Measurements from ENCODE around the gene CDH4.

CDH4 gene

DNA sequence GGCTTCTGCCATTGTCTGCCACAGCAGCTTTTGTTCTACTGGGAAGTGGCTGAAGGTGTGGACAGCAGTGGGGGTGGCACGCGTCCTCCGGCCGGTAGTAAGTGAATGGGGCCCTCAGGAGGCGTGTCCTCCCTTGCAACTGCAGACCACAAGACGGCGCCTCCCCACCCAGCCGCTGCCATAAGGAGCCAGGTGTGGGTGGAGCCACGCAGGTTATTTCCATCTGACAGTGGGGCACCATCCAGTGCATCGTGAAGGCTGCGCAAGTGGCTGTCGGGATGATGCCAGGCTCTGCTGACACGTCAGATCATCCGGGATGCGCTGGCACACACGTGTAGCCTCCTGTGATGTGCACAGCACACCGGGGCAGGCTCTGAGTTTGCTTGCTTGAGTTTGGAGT is 379.7 kb downstream of the CDH4 start:
- Mint-ChIP-seq H3K27me3 (no peaks in the 10 kb centered on the region), H3K4me1 (no peaks in the 10 kb centered on the region)
- DNase-seq (ENCODE audit: low spot score in 2 of 2), result no peak

DNA sequence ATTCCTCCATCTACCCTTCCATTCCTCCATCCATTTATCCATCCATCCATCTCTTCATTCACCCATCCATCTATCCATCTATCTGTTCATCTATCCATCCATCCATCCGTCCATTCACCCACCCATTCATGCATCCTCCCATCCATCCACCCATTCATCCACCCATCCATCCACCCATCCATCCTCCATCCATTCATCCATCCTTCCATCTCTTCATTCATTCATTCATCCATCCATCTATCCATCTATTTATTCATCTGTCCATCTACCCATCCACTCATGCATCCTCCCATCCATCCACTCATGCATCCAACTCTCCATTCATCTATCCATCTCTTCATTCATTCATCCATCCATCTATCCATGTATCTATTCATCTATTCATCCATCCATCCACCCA is 380.9 kb downstream of the CDH4 start:
- Mint-ChIP-seq H3K27ac (ENCODE audit: low read depth) (no peak overlapping the region), H3K27me3 (no peaks in the 10 kb centered on the region), H3K4me1 (no peaks in the 10 kb centered on the region), H3K4me3 (no peak overlapping the region), H3K9me3 (no peaks in the 10 kb centered on the region), H3K36me3 (ENCODE audit: insufficient read depth) (no peaks in the 10 kb centered on the region)
- no peak for ATAC-seq (replicated peaks; ENCODE audit: extremely low read depth, poor library complexity, severe bottlenecking)
- no peak for DNase-seq (ENCODE audit: low spot score in 2 of 2)

More for the DNA sequence above, 379.7 kb downstream of the CDH4 start:
- ATAC-seq (replicated peaks; ENCODE audit: extremely low read depth, poor library complexity, severe bottlenecking), result no peak
- Mint-ChIP-seq H3K9me3 (no peaks in the 10 kb centered on the region), H3K27ac (ENCODE audit: low read depth) (no peak overlapping the region), H3K4me3 (no peak overlapping the region), H3K36me3 (ENCODE audit: insufficient read depth) (no peaks in the 10 kb centered on the region)

DNA sequence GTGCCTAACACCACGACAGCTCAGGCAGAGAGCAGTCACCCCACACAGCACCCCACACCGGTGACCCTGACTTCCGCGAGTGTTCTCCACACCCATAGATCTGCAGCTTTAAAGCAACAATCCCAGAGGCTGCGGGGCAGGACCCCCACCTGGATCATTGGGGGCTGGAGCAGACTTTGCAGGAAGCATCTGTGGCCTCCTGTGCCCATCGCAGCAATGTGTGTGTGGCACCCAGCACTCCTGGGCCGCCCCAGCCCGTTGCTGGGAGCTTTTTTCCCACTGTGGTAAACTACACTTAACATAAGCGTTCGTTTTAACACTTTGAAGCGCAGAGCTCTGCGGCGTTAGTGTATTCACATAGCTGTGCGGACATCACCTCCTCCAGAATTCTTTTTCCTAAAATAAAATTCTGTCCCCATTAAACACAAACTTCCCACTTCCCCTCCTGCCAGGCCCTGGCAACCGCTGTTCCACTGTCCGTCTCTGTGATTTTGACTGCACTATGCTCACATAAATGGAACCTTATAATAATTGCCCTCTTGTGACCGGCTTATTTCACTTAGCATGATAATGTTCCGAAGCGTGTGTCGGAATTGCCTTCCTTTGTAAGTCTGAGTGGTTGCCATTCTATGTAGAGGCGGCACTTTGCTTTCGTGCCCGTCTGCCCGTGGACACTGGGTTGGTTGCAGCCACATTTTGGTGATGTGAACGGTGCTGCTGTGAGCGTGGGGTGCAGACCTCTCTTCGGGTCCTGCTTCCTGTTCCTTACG is 382.5 kb downstream of the CDH4 start:
- DNase-seq (ENCODE audit: low spot score in 2 of 2), result no peak
- no peak for ATAC-seq (replicated peaks; ENCODE audit: extremely low read depth, poor library complexity, severe bottlenecking)
- H3K27ac Mint-ChIP-seq (ENCODE audit: low read depth), result no peak overlapping the region
- no peaks in the 10 kb centered on the region for H3K36me3 Mint-ChIP-seq (ENCODE audit: insufficient read depth)
- no peaks in the 10 kb centered on the region for H3K4me1 Mint-ChIP-seq
- no peaks in the 10 kb centered on the region for H3K27me3 Mint-ChIP-seq
- no peaks in the 10 kb centered on the region for H3K9me3 Mint-ChIP-seq
- H3K4me3 Mint-ChIP-seq, result no peak overlapping the region

GRCh38 chr20:61635721-61636455 is 383.8 kb downstream of the CDH4 start:
- no peak overlapping the region for H3K4me3 Mint-ChIP-seq
- no peaks in the 10 kb centered on the region for H3K4me1 Mint-ChIP-seq
- H3K27ac Mint-ChIP-seq (ENCODE audit: low read depth), result no peak overlapping the region
- ATAC-seq (replicated peaks; ENCODE audit: extremely low read depth, poor library complexity, severe bottlenecking), result no peak
- no peak for DNase-seq (ENCODE audit: low spot score in 2 of 2)
- H3K27me3 Mint-ChIP-seq, result peaks cover 10% of the 10 kb centered on the region
- H3K36me3 Mint-ChIP-seq (ENCODE audit: insufficient read depth), result no peaks in the 10 kb centered on the region
- H3K9me3 Mint-ChIP-seq, result no peaks in the 10 kb centered on the region

GRCh38 chr20:61636531-61637116 is 384.6 kb downstream of the CDH4 start:
- ATAC-seq (replicated peaks; ENCODE audit: extremely low read depth, poor library complexity, severe bottlenecking) (no peak), DNase-seq (ENCODE audit: low spot score in 2 of 2) (no peak)
- Mint-ChIP-seq H3K27me3 (peaks cover 10% of the 10 kb centered on the region), H3K4me1 (no peaks in the 10 kb centered on the region), H3K4me3 (no peak overlapping the region), H3K9me3 (no peaks in the 10 kb centered on the region), H3K36me3 (ENCODE audit: insufficient read depth) (no peaks in the 10 kb centered on the region), H3K27ac (ENCODE audit: low read depth) (no peak overlapping the region)

GRCh38 chr20:61638802-61639585 is 386.9 kb downstream of the CDH4 start:
- Mint-ChIP-seq H3K27me3 (peaks cover 10% of the 10 kb centered on the region), H3K4me1 (no peaks in the 10 kb centered on the region), H3K9me3 (no peaks in the 10 kb centered on the region), H3K36me3 (ENCODE audit: insufficient read depth) (no peaks in the 10 kb centered on the region), H3K27ac (ENCODE audit: low read depth) (no peak overlapping the region), H3K4me3 (no peak overlapping the region)
- DNase-seq (ENCODE audit: low spot score in 2 of 2) (no peak), ATAC-seq (replicated peaks; ENCODE audit: extremely low read depth, poor library complexity, severe bottlenecking) (no peak)

GRCh38 chr20:61640131-61640870 is 388.2 kb downstream of the CDH4 start:
- Mint-ChIP-seq H3K9me3 (no peaks in the 10 kb centered on the region), H3K4me3 (no peak overlapping the region), H3K27ac (ENCODE audit: low read depth) (no peak overlapping the region), H3K4me1 (no peaks in the 10 kb centered on the region), H3K36me3 (ENCODE audit: insufficient read depth) (no peaks in the 10 kb centered on the region), H3K27me3 (peaks cover 10% of the 10 kb centered on the region)
- ATAC-seq (replicated peaks; ENCODE audit: extremely low read depth, poor library complexity, severe bottlenecking) (no peak), DNase-seq (ENCODE audit: low spot score in 2 of 2) (no peak)

GRCh38 chr20:61640871-61641245 is 388.8 kb downstream of the CDH4 start:
- H3K4me1 Mint-ChIP-seq, result no peaks in the 10 kb centered on the region
- DNase-seq (ENCODE audit: low spot score in 2 of 2) (no peak), ATAC-seq (replicated peaks; ENCODE audit: extremely low read depth, poor library complexity, severe bottlenecking) (no peak)
- H3K9me3 Mint-ChIP-seq, result no peaks in the 10 kb centered on the region
- peaks cover 10% of the 10 kb centered on the region for H3K27me3 Mint-ChIP-seq
- no peak overlapping the region for H3K4me3 Mint-ChIP-seq
- no peak overlapping the region for H3K27ac Mint-ChIP-seq (ENCODE audit: low read depth)
- no peaks in the 10 kb centered on the region for H3K36me3 Mint-ChIP-seq (ENCODE audit: insufficient read depth)

DNA sequence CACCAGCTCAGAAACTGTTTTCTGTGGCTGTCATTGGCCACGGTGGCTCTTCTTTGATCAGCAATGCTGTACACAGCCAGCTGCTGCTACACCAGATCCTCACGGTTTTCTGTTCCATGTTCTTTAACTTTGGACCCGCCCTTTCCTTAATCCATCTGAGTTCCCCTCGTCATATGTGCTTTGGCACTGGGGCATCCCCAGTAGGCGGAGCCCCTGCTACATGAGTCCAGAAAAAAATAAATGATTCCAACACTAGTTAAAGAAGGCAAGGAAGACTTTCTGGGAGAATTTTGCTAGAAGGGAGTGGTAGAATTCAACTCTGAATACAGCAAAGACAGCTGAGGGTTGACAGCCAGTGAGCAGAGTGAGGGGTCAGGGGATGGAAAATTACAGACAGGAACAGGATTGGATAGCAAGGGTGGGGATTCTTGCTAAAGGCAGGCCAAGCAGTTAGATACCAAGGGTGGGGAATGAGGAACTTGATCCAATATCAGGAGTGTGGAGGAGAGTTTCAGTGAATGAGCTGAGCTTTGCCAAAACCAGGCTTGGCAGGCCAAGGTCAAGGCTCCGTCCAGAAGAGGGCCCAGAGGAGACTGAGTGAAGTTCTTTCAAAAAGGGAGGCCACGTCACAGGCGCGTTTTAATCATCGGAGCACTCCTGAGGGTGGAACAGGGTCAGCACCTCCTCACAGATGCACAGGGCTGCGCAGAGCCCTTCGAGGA is 391.8 kb downstream of the CDH4 start:
- no peaks in the 10 kb centered on the region for H3K4me1 Mint-ChIP-seq
- H3K9me3 Mint-ChIP-seq, result no peaks in the 10 kb centered on the region
- H3K36me3 Mint-ChIP-seq (ENCODE audit: insufficient read depth), result no peaks in the 10 kb centered on the region
- ATAC-seq (replicated peaks; ENCODE audit: extremely low read depth, poor library complexity, severe bottlenecking) (no peak), DNase-seq (ENCODE audit: low spot score in 2 of 2) (no peak)
- no peak overlapping the region for H3K27ac Mint-ChIP-seq (ENCODE audit: low read depth)
- no peak overlapping the region for H3K4me3 Mint-ChIP-seq
- peaks cover 10% of the 10 kb centered on the region for H3K27me3 Mint-ChIP-seq

- Mint-ChIP-seq H3K27me3 (peaks cover 10% of the 10 kb centered on the region), H3K27ac (ENCODE audit: low read depth) (no peak overlapping the region), H3K9me3 (no peaks in the 10 kb centered on the region), H3K4me1 (no peaks in the 10 kb centered on the region), H3K4me3 (no peak overlapping the region), H3K36me3 (ENCODE audit: insufficient read depth) (no peaks in the 10 kb centered on the region)
- no peak for DNase-seq (ENCODE audit: low spot score in 2 of 2)
- ATAC-seq (replicated peaks; ENCODE audit: extremely low read depth, poor library complexity, severe bottlenecking), result no peak
Measured at GRCh38 chr20:61644378-61645076, 392.5 kb downstream of the CDH4 start.

DNA sequence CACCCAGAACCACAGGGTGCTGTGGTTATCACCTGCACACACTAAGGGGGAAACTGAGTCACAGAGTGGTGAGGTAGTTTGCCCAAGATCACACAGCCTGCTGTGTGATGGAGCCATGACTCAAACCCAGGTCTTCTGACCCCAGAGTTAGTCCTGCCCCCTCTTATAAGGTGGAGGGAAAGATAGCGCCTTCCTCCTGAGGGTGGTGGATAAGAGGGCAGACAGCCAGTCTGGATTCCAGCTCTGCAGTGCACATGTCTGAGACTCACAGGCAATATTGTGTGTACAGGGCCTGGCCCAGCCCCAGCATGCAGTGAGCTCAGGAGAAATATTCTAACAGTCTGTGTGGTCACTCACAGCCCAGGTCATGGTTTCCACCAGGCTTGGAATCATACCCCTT is 393.7 kb downstream of the CDH4 start:
- Mint-ChIP-seq H3K27me3 (peaks cover 8% of the 10 kb centered on the region), H3K36me3 (ENCODE audit: insufficient read depth) (no peaks in the 10 kb centered on the region), H3K27ac (ENCODE audit: low read depth) (no peak overlapping the region), H3K4me1 (no peaks in the 10 kb centered on the region), H3K4me3 (no peak overlapping the region), H3K9me3 (no peaks in the 10 kb centered on the region)
- ATAC-seq (replicated peaks; ENCODE audit: extremely low read depth, poor library complexity, severe bottlenecking) (no peak), DNase-seq (ENCODE audit: low spot score in 2 of 2) (no peak)

All from central memory CD8-positive, alpha-beta T cell (primary cell).